GM13976 (cell line): Measurements from ENCODE around the gene SYT1.

Experiments
- DNase-seq: peaks from one replicate; pipeline ENCODE4 v3.0.0; 2012; ENCODE audit warnings: low spot score
- in situ Hi-C: fragments of 300-500 bp; cut with MboI; formaldehyde crosslinking; loops from one replicate; pipeline ENCODE4 v1.12.0; 2022; ENCODE audit warnings: low sequenced_read_pairs, mixed read lengths, inconsistent platforms; ENCODE audit not compliant: unreplicated experiment
- TF ChIP-seq, protein P1 (sequence below): IDR thresholded peaks from 2 replicates; pipeline ENCODE4 v1.5.1; 2012; ENCODE audit warnings: borderline replicate concordance, mild to moderate bottlenecking; ENCODE audit not compliant: insufficient read depth; ENCODE audit errors: extremely low read depth, missing control alignments, control extremely low read depth

Gene SYT1

DNA sequence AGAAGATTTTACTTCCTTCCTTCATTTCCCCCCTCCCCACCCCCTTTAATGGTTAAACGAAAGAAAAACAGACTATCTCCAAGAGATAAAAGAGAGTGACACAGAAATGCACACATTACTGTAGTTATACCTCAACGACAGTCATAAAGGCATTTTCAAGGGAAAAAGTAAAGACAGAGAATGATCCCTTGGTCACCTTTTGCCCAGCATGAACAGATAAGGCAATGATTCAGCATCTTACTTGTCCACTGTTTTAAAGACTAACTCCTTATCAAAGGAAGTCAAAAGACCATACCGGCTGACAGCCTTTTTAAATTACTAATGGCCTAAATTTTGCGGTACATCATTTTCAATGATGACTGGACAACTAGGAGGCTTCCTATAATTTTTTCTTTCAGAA, 499.6 kb downstream of the SYT1 start:
- no peak for DNase-seq
- TF ChIP-seq, protein P1, sequence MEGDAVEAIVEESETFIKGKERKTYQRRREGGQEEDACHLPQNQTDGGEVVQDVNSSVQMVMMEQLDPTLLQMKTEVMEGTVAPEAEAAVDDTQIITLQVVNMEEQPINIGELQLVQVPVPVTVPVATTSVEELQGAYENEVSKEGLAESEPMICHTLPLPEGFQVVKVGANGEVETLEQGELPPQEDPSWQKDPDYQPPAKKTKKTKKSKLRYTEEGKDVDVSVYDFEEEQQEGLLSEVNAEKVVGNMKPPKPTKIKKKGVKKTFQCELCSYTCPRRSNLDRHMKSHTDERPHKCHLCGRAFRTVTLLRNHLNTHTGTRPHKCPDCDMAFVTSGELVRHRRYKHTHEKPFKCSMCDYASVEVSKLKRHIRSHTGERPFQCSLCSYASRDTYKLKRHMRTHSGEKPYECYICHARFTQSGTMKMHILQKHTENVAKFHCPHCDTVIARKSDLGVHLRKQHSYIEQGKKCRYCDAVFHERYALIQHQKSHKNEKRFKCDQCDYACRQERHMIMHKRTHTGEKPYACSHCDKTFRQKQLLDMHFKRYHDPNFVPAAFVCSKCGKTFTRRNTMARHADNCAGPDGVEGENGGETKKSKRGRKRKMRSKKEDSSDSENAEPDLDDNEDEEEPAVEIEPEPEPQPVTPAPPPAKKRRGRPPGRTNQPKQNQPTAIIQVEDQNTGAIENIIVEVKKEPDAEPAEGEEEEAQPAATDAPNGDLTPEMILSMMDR: no peak
- in situ Hi-C loops: no loop called here

GRCh38 chr12:79366374-79366773, 501.8 kb downstream of the SYT1 start:
- in situ Hi-C loops: no loop called here
- no peak for DNase-seq
- TF ChIP-seq, protein P1: no peak

GRCh38 chr12:79367032-79367589, 502.5 kb downstream of the SYT1 start:
- in situ Hi-C loops: no loop called here
- no peak for DNase-seq
- TF ChIP-seq, protein P1: no peak

DNA sequence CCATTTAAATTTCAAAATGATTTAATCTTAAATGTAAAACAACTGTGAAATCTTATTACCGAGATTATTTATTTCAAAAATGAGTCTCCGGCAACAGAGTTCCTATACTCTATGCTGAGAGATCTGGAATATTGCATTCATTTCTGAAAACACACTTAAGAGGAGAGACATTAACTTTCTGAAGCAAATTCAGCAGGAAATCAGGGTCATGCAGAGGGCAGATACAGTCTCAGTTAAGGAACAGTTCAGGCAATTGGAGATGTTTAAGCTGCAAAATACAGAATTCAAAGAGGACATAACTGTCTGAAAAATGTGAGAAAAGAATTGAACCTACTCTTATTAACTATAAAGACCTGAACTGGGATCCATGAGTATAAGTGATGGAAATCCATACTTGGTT, 505.4 kb downstream of the SYT1 start:
- TF ChIP-seq, protein P1: no peak
- in situ Hi-C loops: no loop called here
- no peak for DNase-seq

DNA sequence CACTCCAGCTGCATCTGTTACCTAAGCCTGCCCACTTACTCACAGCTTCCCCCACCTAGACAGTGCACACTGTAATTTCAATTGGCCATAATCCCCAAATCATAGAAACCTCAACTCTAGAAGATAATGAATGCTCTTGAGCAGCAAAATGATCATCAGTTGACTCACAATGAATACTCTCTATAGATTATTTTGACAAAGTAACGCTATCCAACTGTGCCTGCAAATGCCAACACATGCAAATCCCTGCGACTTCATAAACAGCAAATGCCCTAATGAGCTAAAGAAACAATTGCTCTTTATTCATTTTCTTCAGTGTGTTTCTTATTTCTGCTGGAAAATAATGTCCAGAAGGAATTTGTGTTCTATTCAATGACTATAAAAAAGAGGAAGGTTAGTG, 506.7 kb downstream of the SYT1 start:
- in situ Hi-C loops: no loop called here
- no peak for DNase-seq

GRCh38 chr12:79373896-79374499, 509.4 kb downstream of the SYT1 start:
- TF ChIP-seq, protein P1: peak; percentile 17

More for the DNA sequence above, 506.7 kb downstream of the SYT1 start:
- TF ChIP-seq, protein P1: no peak

More at GRCh38 chr12:79373896-79374499, 509.4 kb downstream of the SYT1 start:
- in situ Hi-C loops: no loop called here
- DNase-seq: peak; percentile 26
